GM23338 (cell line): ENCODE measurements around the gene CES2. TPM values are rescaled to one million over a fixed set of nuclear protein-coding genes. Genes with fewer than 3 reads are reported as not detected.

ENCODE experiments used
- CREB1 ChIP-seq: fragments of 250-450 bp; sonication (Bioruptor Pico); IDR thresholded peaks from 2 replicates; pipeline ENCODE4 v1.5.0; 2020; ENCODE audit warnings: low read depth, mild to moderate bottlenecking, moderate library complexity
- CTCF ChIP-seq, 2 experiments: fragments of 200-600 bp in 1 of 2; sonication (generic) in 1 of 2; conservative IDR thresholded peaks; 2 replicates each; pipeline versions ENCODE4 v1.5.1 to v1.6.1; 2016 to 2017; ENCODE audit warnings: antibody characterized with exemption in 2 of 2, low read depth in 2 of 2, mild to moderate bottlenecking in 2 of 2, moderate library complexity in 1 of 2
- ETS1 ChIP-seq: IDR thresholded peaks from 2 replicates; pipeline ENCODE4 v1.6.1; 2016; ENCODE audit warnings: antibody characterized with exemption
- EZH2 ChIP-seq: fragments of 200-600 bp; sonication (generic); IDR thresholded peaks from one replicate; pipeline ENCODE4 v1.8.0; 2017; ENCODE audit warnings: antibody characterized with exemption, mild to moderate bottlenecking, low read depth; ENCODE audit not compliant: unreplicated experiment
- EZH2phosphoT487 ChIP-seq: fragments of 200-600 bp; sonication (generic); IDR thresholded peaks from one replicate; pipeline ENCODE4 v1.8.1; 2018; ENCODE audit warnings: antibody characterized with exemption; ENCODE audit not compliant: unreplicated experiment
- JUNB ChIP-seq: IDR thresholded peaks from one replicate; pipeline ENCODE4 v1.6.1; 2016; ENCODE audit warnings: antibody characterized with exemption; ENCODE audit not compliant: unreplicated experiment
- NANOG ChIP-seq: IDR thresholded peaks from 2 replicates; pipeline ENCODE4 v1.6.1; 2016; ENCODE audit warnings: antibody characterized with exemption, borderline replicate concordance
- POLR2AphosphoS5 ChIP-seq: IDR thresholded peaks from 2 replicates; pipeline ENCODE4 v1.6.1; 2016; ENCODE audit warnings: antibody characterized with exemption, low read depth
- REST ChIP-seq: IDR thresholded peaks from one replicate; pipeline ENCODE4 v1.6.1; 2018; ENCODE audit warnings: antibody characterized with exemption; ENCODE audit not compliant: unreplicated experiment
- STAT1 ChIP-seq: IDR thresholded peaks from one replicate; pipeline ENCODE4 v1.6.1; 2016; ENCODE audit warnings: antibody characterized with exemption; ENCODE audit not compliant: unreplicated experiment
- ZNF114 ChIP-seq: fragments of 250-450 bp; sonication (Bioruptor Pico); IDR thresholded peaks from 2 replicates; pipeline ENCODE4 v1.5.0; 2020; ENCODE audit warnings: mild to moderate bottlenecking, moderate library complexity
- ZNF331 ChIP-seq: fragments of 250-450 bp; sonication (Bioruptor Pico); IDR thresholded peaks from 2 replicates; pipeline ENCODE4 v1.5.0; 2020; ENCODE audit warnings: low read depth, mild to moderate bottlenecking, moderate library complexity
- polyA plus RNA-seq: library from polyadenylated mRNA; unstranded; fragments of >200 nt; fragmentation: Nextera tagmentation; extraction: Ambion mirVana; gene quantifications from 2 replicates; pipeline ENCODE4 v1.2.1, GENCODE V29; 2016
- total RNA-seq: library from RNA; depleted of rRNA; stranded (reverse); fragments of >200 nt; shearing (Covaris generic); gene quantifications from 2 replicates; pipeline ENCODE4 v1.2.3, GENCODE V29; 2014

Gene CES2
- total and polyA plus RNA-seq, 2 experiments from 2014 or later: 5.0 to 9.3 TPM

GRCh38 chr16:66888647-66889615 is 46.4 kb upstream of the CES2 start (continued):
- TF ChIP-seq EZH2phosphoT487: no peak
- no peak for TF ChIP-seq POLR2AphosphoS5
- TF ChIP-seq ZNF114: no peak
- no peak for TF ChIP-seq CTCF (conservative IDR thresholded peaks at IDR 0.05; ENCODE audit: low read depth in 2 of 2)
- TF ChIP-seq ETS1: no peak
- TF ChIP-seq JUNB: no peak
- no peak for TF ChIP-seq EZH2
- TF ChIP-seq ZNF331 (CRISPR knock-in tag): no peak
- TF ChIP-seq NANOG: no peak
- TF ChIP-seq REST: no peak
- no peak for TF ChIP-seq STAT1
- no peak for TF ChIP-seq CREB1 (CRISPR knock-in tag)
